Trophoblast cell (in vitro differentiated cells and primary cell): ENCODE data around the gene ITGB6.
A peak's percentile ranks its signal among the peaks of the same experiment; 100 is the strongest.

Experiments used
- DNase-seq, 2 donors: peaks; one replicate each; pipeline ENCODE4 v3.0.0-alpha.2; 2016
- H2AFZ ChIP-seq: 2 replicates; pipeline ENCODE4 v1.6.1; 2013; ENCODE audit warnings: low read length, moderate library complexity, mild to moderate bottlenecking; ENCODE audit not compliant: insufficient read depth, poor library complexity
- H2AK5ac ChIP-seq: 2 replicates; pipeline ENCODE4 v1.6.1; 2013; ENCODE audit warnings: mild to moderate bottlenecking, low read length
- H2BK120ac ChIP-seq: 2 replicates; pipeline ENCODE4 v1.6.1; 2013; ENCODE audit warnings: low read length, mild to moderate bottlenecking, moderate library complexity; ENCODE audit not compliant: insufficient read depth, poor library complexity
- H2BK12ac ChIP-seq: 2 replicates; pipeline ENCODE4 v1.6.1; 2013; ENCODE audit warnings: mild to moderate bottlenecking, low read length, moderate library complexity
- H2BK5ac ChIP-seq: 2 replicates; pipeline ENCODE4 v1.6.1; 2013; ENCODE audit warnings: low read length, low read depth, moderate library complexity, mild to moderate bottlenecking; ENCODE audit not compliant: poor library complexity
- H3K14ac ChIP-seq: 2 replicates; pipeline ENCODE4 v1.6.1; 2013; ENCODE audit warnings: mild to moderate bottlenecking, low read length
- H3K18ac ChIP-seq: 2 replicates; pipeline ENCODE4 v1.6.1; 2013; ENCODE audit warnings: mild to moderate bottlenecking, low read length
- H3K23ac ChIP-seq: 2 replicates; pipeline ENCODE4 v1.6.1; 2013; ENCODE audit warnings: low read length
- H3K27ac ChIP-seq: 2 replicates; pipeline ENCODE4 v1.5.1; 2013; ENCODE audit warnings: low read depth, mild to moderate bottlenecking, inconsistent platforms, low read length, moderate library complexity
- H3K27me3 ChIP-seq: 2 replicates; pipeline ENCODE4 v1.6.1; 2013; ENCODE audit warnings: inconsistent platforms, mild to moderate bottlenecking, low read length, moderate library complexity; ENCODE audit not compliant: insufficient read depth
- H3K36me3 ChIP-seq, 2 experiments: 1 replicate in 1 of 2; 2 replicates in 1 of 2; pipeline ENCODE4 v1.6.1; 2013; ENCODE audit warnings: low read length in 2 of 2, mild to moderate bottlenecking in 2 of 2, moderate library complexity in 1 of 2; ENCODE audit not compliant: insufficient read depth in 2 of 2, control insufficient read depth in 1 of 2
- H3K4ac ChIP-seq: 2 replicates; pipeline ENCODE4 v1.6.1; 2013; ENCODE audit warnings: low read depth, mild to moderate bottlenecking, low read length, moderate library complexity
- H3K4me1 ChIP-seq, 2 experiments: 1 replicate in 1 of 2; 2 replicates in 1 of 2; pipeline ENCODE4 v1.6.1; 2013; ENCODE audit warnings: low read length in 2 of 2, mild to moderate bottlenecking in 2 of 2, moderate library complexity in 1 of 2; ENCODE audit not compliant: insufficient read depth in 2 of 2, control insufficient read depth in 1 of 2
- H3K4me2 ChIP-seq: 2 replicates; pipeline ENCODE4 v1.6.1; 2013; ENCODE audit warnings: inconsistent platforms, mild to moderate bottlenecking, low read length, moderate library complexity
- H3K4me3 ChIP-seq: 2 replicates; pipeline ENCODE4 v1.5.1; 2013; ENCODE audit warnings: mild to moderate bottlenecking, low read depth, low read length, inconsistent platforms
- H3K79me1 ChIP-seq: one replicate; pipeline ENCODE4 v1.6.1; 2013; ENCODE audit warnings: low read length
- H3K79me2 ChIP-seq: 2 replicates; pipeline ENCODE4 v1.6.1; 2013; ENCODE audit warnings: low read length, mild to moderate bottlenecking; ENCODE audit not compliant: control insufficient read depth, insufficient read depth, poor library complexity
- H3K9ac ChIP-seq: 2 replicates; pipeline ENCODE4 v1.6.1; 2013; ENCODE audit warnings: mild to moderate bottlenecking, low read length
- H3K9me3 ChIP-seq: 2 replicates; pipeline ENCODE4 v1.6.1; 2013; ENCODE audit warnings: low read depth, mild to moderate bottlenecking, control low read depth, inconsistent platforms, low read length; ENCODE audit not compliant: insufficient read depth
- H4K12ac ChIP-seq: 2 replicates; pipeline ENCODE4 v1.6.1; 2013; ENCODE audit warnings: low read depth, mild to moderate bottlenecking, low read length, moderate library complexity
- H4K8ac ChIP-seq: 2 replicates; pipeline ENCODE4 v1.6.1; 2013; ENCODE audit warnings: low read depth, mild to moderate bottlenecking, low read length, moderate library complexity
- H4K91ac ChIP-seq: one replicate; pipeline ENCODE4 v1.6.1; 2013; ENCODE audit warnings: low read depth, mild to moderate bottlenecking, low read length, moderate library complexity
- WGBS: extraction: QIAGEN DNeasy Blood & Tissue Kit; methylation state at CpG from one replicate; pipeline ENCODE4 v1.1.7; 2013; ENCODE audit warnings: missing lambda C conversion rate; ENCODE audit not compliant: insufficient read length, insufficient coverage; ENCODE audit errors: extremely low coverage; 5-methylcytosine and 5-hydroxymethylcytosine counted together

The ITGB6 gene

GRCh38 chr2:160111951-160112798, 87.9 kb downstream of the ITGB6 start:
- Histone ChIP-seq H3K9me3 (no peaks in the 10 kb centered on the region), H2BK5ac (no peak overlapping the region), H3K4me3 (no peak overlapping the region), H3K79me1 (peaks cover 5% of the 10 kb centered on the region), H3K4me2 (no peak overlapping the region), H4K91ac (no peak overlapping the region), H3K36me3 (peaks cover 26 to 40% of the 10 kb centered on the region in 2 experiments), H2BK12ac (no peak overlapping the region), H4K8ac (no peak overlapping the region), H3K27ac (no peak overlapping the region), H3K4me1 (peaks cover 0 to 3% of the 10 kb centered on the region in 2 experiments), H3K4ac (no peak overlapping the region), H3K27me3 (no peaks in the 10 kb centered on the region), H3K18ac (no peak overlapping the region), H3K79me2 (peaks cover 2% of the 10 kb centered on the region), H2BK120ac (no peak overlapping the region), H2AK5ac (no peak overlapping the region), H3K9ac (no peak overlapping the region), H3K23ac (no peak overlapping the region), H3K14ac (no peak overlapping the region), H2AFZ (no peak overlapping the region), H4K12ac (no peak overlapping the region)
- peak; percentile 56 to 80 for DNase-seq
- no CpG with 5 or more reads among the region's 8 CpGs for WGBS

GRCh38 chr2:160110674-160111239, 89.3 kb downstream of the ITGB6 start:
- Histone ChIP-seq H3K9ac (no peak overlapping the region), H3K4me2 (no peak overlapping the region), H3K4me1 (peaks cover 0 to 3% of the 10 kb centered on the region in 2 experiments), H3K79me2 (peaks cover 2% of the 10 kb centered on the region), H3K27me3 (no peaks in the 10 kb centered on the region), H2AK5ac (no peak overlapping the region), H3K36me3 (peaks cover 29 to 45% of the 10 kb centered on the region in 2 experiments), H3K9me3 (no peaks in the 10 kb centered on the region), H3K14ac (peak overlapping the region; percentile 11), H3K27ac (peak overlapping the region; percentile 68), H3K4ac (no peak overlapping the region), H4K8ac (peak overlapping the region; percentile 58), H4K91ac (peak overlapping the region; percentile 70), H3K79me1 (peaks cover 5% of the 10 kb centered on the region), H3K18ac (no peak overlapping the region), H2AFZ (no peak overlapping the region), H3K23ac (no peak overlapping the region), H4K12ac (no peak overlapping the region), H2BK120ac (peak overlapping the region; percentile 58), H2BK5ac (peak overlapping the region; percentile 61), H2BK12ac (peak overlapping the region; percentile 79), H3K4me3 (no peak overlapping the region)
- WGBS: no CpG with 5 or more reads among the region's 7 CpGs
- DNase-seq: no peak

GRCh38 chr2:160109939-160110673, 90.0 kb downstream of the ITGB6 start:
- Histone ChIP-seq H3K23ac (no peak overlapping the region), H4K8ac (peak overlapping the region; percentile 58)
- no CpG with 5 or more reads among the region's 8 CpGs for WGBS

GRCh38 chr2:160109243-160109642, 90.8 kb downstream of the ITGB6 start:
- no CpG with 5 or more reads among the region's 3 CpGs for WGBS
- H3K9ac ChIP-seq: no peak overlapping the region
- no peak overlapping the region for H2BK5ac ChIP-seq
- peaks cover under 1 to 5% of the 10 kb centered on the region in 2 experiments for H3K4me1 ChIP-seq
- H3K79me2 ChIP-seq: peaks cover 2% of the 10 kb centered on the region
- peaks cover 5% of the 10 kb centered on the region for H3K79me1 ChIP-seq
- no peak overlapping the region for H3K14ac ChIP-seq
- H3K36me3 ChIP-seq: peaks cover 23 to 47% of the 10 kb centered on the region in 2 experiments
- no peaks in the 10 kb centered on the region for H3K27me3 ChIP-seq
- H2BK120ac ChIP-seq: no peak overlapping the region
- H3K4me3 ChIP-seq: no peak overlapping the region
- no peak overlapping the region for H4K12ac ChIP-seq
- no peak for DNase-seq
- no peak overlapping the region for H3K18ac ChIP-seq
- H3K4me2 ChIP-seq: no peak overlapping the region
- no peak overlapping the region for H2AK5ac ChIP-seq
- no peak overlapping the region for H3K23ac ChIP-seq
- no peak overlapping the region for H4K8ac ChIP-seq
- H4K91ac ChIP-seq: no peak overlapping the region
- no peak overlapping the region for H3K27ac ChIP-seq
- no peak overlapping the region for H2BK12ac ChIP-seq
- H3K9me3 ChIP-seq: no peaks in the 10 kb centered on the region
- no peak overlapping the region for H3K4ac ChIP-seq
- H2AFZ ChIP-seq: no peak overlapping the region

More at GRCh38 chr2:160109939-160110673, 90.0 kb downstream of the ITGB6 start:
- DNase-seq: peak; percentile 66 to 87
- peaks cover 2% of the 10 kb centered on the region for H3K79me2 ChIP-seq
- H2AK5ac ChIP-seq: no peak overlapping the region
- H3K14ac ChIP-seq: peak overlapping the region; percentile 11
- peaks cover 28 to 48% of the 10 kb centered on the region in 2 experiments for H3K36me3 ChIP-seq
- peaks cover 5% of the 10 kb centered on the region for H3K79me1 ChIP-seq
- no peak overlapping the region for H4K12ac ChIP-seq
- H3K9me3 ChIP-seq: no peaks in the 10 kb centered on the region
- H2BK120ac ChIP-seq: peak overlapping the region; percentile 58
- no peak overlapping the region for H3K9ac ChIP-seq
- peak overlapping the region; percentile 79 for H2BK12ac ChIP-seq
- H3K4ac ChIP-seq: no peak overlapping the region
- H4K91ac ChIP-seq: peak overlapping the region; percentile 70
- H3K27me3 ChIP-seq: no peaks in the 10 kb centered on the region
- H3K27ac ChIP-seq: peak overlapping the region; percentile 68
- no peak overlapping the region for H3K4me3 ChIP-seq
- H3K4me1 ChIP-seq: peaks cover 0 to 3% of the 10 kb centered on the region in 2 experiments
- peak overlapping the region; percentile 61 for H2BK5ac ChIP-seq
- no peak overlapping the region for H3K18ac ChIP-seq
- no peak overlapping the region for H3K4me2 ChIP-seq
- H2AFZ ChIP-seq: no peak overlapping the region
